Upper lobe of left lung (tissue), 6 donors: ENCODE data around the gene NSMF. TPM values are rescaled to one million over a fixed set of nuclear protein-coding genes. Genes with fewer than 3 reads are reported as not detected.
"Not testable (repeated sequence)": the region's sequence is repeated elsewhere in the genome, so short reads cannot be mapped to it uniquely, and the experiment has no call there.

Experiments
- ATAC-seq, 2 donors: fragments of 200-7000 bp; cut with Tn5 transposase; one replicate each; pipeline ENCODE4 v1.9.1; 2022; ENCODE audit warnings: mild to moderate bottlenecking in 2 of 2, moderate library complexity in 2 of 2; ENCODE audit not compliant: low FRiP score in 2 of 2
- DNase-seq, 2 donors: peaks; one replicate each; pipeline ENCODE4 v3.0.0-alpha.2; 2019 to 2020
- H3K27ac ChIP-seq, 4 donors: fragments of 200-600 bp; sonication (generic); one replicate each; pipeline ENCODE4 v1.5.1; 2016 to 2019
- H3K27me3 ChIP-seq, 4 donors: fragments of 200-600 bp; sonication (generic); one replicate each; pipeline ENCODE4 v1.5.1; 2017 to 2019
- H3K36me3 ChIP-seq, 4 donors: fragments of 200-600 bp; sonication (generic); one replicate each; pipeline ENCODE4 v1.5.1; 2016 to 2019
- H3K4me1 ChIP-seq, 4 donors: fragments of 200-600 bp; sonication (generic); one replicate each; pipeline ENCODE4 v1.5.1; 2018 to 2019
- H3K4me3 ChIP-seq, 4 donors: fragments of 200-600 bp; sonication (generic); one replicate each; pipeline ENCODE4 v1.5.1; 2017 to 2019; ENCODE audit warnings: mild to moderate bottlenecking in 2 of 4, moderate library complexity in 1 of 4
- H3K9me3 ChIP-seq, 4 donors: fragments of 200-600 bp; sonication (generic); one replicate each; pipeline ENCODE4 v1.5.1; 2018 to 2019
- EP300 ChIP-seq, 4 donors: sonication (generic); formaldehyde crosslinking; IDR thresholded peaks; one replicate each; pipeline ENCODE4 v1.5.1; 2017; ENCODE audit warnings: antibody characterized with exemption in 4 of 4, control low read depth in 2 of 4
- POLR2A ChIP-seq, 4 donors: fragments of 450-650 bp; IDR thresholded peaks; one replicate each; pipeline ENCODE4 v1.5.1; 2016 to 2017; ENCODE audit warnings: antibody characterized with exemption in 4 of 4, mild to moderate bottlenecking in 2 of 4
- POLR2AphosphoS5 ChIP-seq, 2 donors: sonication (generic); formaldehyde crosslinking; IDR thresholded peaks; one replicate each; pipeline ENCODE4 v1.5.1; 2017; ENCODE audit warnings: antibody characterized with exemption in 2 of 2
- WGBS, 2 donors: methylation state at CpG; one replicate each; pipeline ENCODE4 v1.1.5; 2017 to 2018; 5-methylcytosine and 5-hydroxymethylcytosine counted together
- total RNA-seq, 6 donors: library from RNA; depleted of rRNA in 4 of 6; stranded (reverse); fragments of >200 nt in 4 of 6; gene quantifications; one replicate each; pipeline versions ENCODE4 v1.1.0 to v1.2.1, GENCODE V29; 2016 to 2021
- TF ChIP-seq, protein P1 (sequence below), 6 experiments: fragments of 450-650 bp in 4 of 6; fragments of 200-600 bp in 2 of 6; sonication (generic) in 2 of 6; IDR thresholded peaks; one replicate each; pipeline ENCODE4 v1.5.1; 2016 to 2019; ENCODE audit warnings: antibody characterized with exemption in 6 of 6
- donor health status: DM: no; HTN: no; CAD: no; lungs with moderate emphysema.
- donor health status: DM: no; HTN: yes; CAD: no; lungs with severe emphysema.

NSMF gene
- total RNA-seq, 6 donors from 2014 or later: 20.4 to 57.6 (median 25.9) TPM

DNA sequence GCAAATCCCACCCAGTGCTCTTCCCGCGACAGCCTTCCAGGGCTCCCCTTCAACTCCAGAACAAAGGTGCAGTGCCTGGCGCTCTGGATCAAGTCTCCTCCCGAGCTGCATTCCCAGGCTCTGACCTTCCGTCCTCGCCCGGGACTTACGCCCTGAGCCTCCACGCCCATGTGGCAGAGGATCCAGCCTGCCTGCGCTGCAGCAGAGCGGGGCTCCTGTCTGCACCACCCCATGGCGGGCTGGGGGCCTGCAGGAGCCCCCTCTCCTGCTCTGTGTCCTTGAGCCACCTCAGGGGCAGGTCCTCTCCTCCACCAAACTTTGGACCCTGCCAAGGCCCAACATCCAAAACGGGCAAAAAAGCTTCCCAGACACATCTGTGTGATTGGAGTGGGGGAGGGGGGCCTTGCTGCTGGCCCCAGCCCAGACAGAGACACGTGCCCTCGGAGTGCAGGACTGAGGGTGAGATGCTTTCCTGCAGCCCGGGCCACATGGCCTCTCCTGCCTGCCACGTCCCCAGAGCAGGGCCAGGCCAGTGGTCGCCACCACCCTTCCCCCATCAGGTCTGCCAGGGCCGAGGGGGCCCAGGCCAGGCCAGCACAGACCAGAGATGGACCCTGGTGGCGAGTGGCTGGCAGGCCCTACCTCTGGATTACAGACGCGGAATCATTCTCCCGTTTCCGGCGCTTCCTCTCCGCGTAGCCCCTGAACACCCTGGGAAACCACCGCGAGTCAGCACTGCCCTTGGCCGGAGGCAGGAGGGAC lies 4.4 kb downstream of the NSMF start:
- Histone ChIP-seq H3K27ac (peak overlapping the region; percentile 65 to 83 (median 76)), H3K27me3 (no peaks in the 10 kb centered on the region), H3K4me3 (peak overlapping the region; percentile 41 to 64 (median 56)), H3K9me3 (no peaks in the 10 kb centered on the region), H3K4me1 (peaks cover 21 to 44% (median 32%) of the 10 kb centered on the region in 4 donors), H3K36me3 (peaks cover 0 to 11% (median 2%) of the 10 kb centered on the region in 4 donors)
- peak in 1 of 2 donors; percentile 79 for DNase-seq
- TF ChIP-seq POLR2A (IDR thresholded peaks at IDR 0.05) (no peak), POLR2AphosphoS5 (IDR thresholded peaks at IDR 0.05) (no peak), EP300 (IDR thresholded peaks at IDR 0.05) (no peak)
- TF ChIP-seq, protein P1, sequence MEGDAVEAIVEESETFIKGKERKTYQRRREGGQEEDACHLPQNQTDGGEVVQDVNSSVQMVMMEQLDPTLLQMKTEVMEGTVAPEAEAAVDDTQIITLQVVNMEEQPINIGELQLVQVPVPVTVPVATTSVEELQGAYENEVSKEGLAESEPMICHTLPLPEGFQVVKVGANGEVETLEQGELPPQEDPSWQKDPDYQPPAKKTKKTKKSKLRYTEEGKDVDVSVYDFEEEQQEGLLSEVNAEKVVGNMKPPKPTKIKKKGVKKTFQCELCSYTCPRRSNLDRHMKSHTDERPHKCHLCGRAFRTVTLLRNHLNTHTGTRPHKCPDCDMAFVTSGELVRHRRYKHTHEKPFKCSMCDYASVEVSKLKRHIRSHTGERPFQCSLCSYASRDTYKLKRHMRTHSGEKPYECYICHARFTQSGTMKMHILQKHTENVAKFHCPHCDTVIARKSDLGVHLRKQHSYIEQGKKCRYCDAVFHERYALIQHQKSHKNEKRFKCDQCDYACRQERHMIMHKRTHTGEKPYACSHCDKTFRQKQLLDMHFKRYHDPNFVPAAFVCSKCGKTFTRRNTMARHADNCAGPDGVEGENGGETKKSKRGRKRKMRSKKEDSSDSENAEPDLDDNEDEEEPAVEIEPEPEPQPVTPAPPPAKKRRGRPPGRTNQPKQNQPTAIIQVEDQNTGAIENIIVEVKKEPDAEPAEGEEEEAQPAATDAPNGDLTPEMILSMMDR (IDR thresholded peaks at IDR 0.05): peak in 1 of 6 experiments; percentile 8
- peak; percentile 1 to 4 for ATAC-seq
- 67 to 68% methylated on average over 7 to 27 of the region's 30 CpGs for WGBS, 2 donors

DNA sequence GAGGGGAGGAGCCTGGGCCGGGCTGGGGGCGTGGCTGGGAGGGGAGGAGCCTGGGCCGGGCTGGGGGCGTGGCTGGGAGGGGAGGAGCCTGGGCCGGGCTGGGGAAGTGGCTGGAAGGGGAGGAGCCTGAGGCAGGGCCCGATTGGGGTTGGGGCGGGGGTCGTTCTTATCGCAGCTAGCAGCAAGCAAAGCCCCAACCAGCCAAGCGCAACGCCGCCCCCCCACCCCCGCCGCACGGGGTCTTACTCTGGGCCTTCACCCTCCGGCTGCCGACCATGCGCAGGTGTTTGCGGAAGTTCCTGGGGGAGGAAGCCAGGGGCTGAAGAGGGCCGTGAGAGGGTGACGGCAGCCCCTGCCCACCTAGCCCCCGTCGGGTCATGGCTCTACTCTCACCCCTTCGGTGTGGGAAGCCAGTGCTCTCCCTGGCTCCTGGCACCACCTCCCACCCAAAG lies 5.0 kb downstream of the NSMF start:
- peak; percentile 31 to 58 for ATAC-seq
- DNase-seq: peak; percentile 64 to 93
- Histone ChIP-seq H3K27me3 (no peaks in the 10 kb centered on the region), H3K4me1 (peaks cover 17 to 38% (median 27%) of the 10 kb centered on the region in 4 donors), H3K9me3 (no peaks in the 10 kb centered on the region), H3K27ac (peak overlapping the region; percentile 65 to 83 (median 76)), H3K4me3 (peak overlapping the region; percentile 41 to 64 (median 56)), H3K36me3 (peaks cover 0 to 17% (median 6%) of the 10 kb centered on the region in 4 donors)
- 12 to 25% methylated on average over 4 to 5 of the region's 24 CpGs for WGBS, 2 donors
- no peak for TF ChIP-seq POLR2AphosphoS5 (IDR thresholded peaks at IDR 0.05)
- TF ChIP-seq POLR2A (IDR thresholded peaks at IDR 0.05): peak in 2 of 4 donors; percentile 31 to 59

DNA sequence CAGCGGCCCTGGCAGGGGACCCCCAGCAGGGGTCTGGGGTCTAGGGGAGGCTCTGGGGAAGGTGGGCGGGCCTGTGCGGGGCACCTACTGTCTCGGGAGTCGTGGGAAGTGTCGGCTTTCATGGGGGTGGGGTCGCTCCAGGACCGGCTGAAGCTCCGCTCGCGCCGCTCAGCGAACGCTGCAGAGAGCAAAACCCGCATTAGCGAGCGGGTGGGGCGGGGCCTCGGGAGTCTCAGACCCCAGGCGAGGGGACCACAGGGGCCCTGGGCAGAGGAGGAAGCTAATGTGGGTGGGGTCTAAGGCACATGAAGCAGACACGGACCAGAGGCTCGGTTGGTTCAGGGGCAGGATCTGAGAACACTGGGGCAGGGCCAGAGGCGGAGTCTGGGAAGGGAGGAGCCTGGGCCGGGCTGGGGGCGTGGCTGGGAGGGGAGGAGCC lies 5.5 kb downstream of the NSMF start:
- no peaks in the 10 kb centered on the region for H3K9me3 ChIP-seq
- DNase-seq (peak; percentile 90), ATAC-seq (peak; percentile 78 to 83)
- no peaks in the 10 kb centered on the region for H3K27me3 ChIP-seq
- H3K4me1 ChIP-seq: peaks cover 17 to 35% (median 27%) of the 10 kb centered on the region in 4 donors
- 16 to 30% methylated on average over 8 to 21 of the region's 25 CpGs for WGBS, 2 donors
- peak overlapping the region in 3 of 4 donors; percentile 45 to 64 (median 64) for H3K4me3 ChIP-seq
- TF ChIP-seq POLR2A (IDR thresholded peaks at IDR 0.05): no peak
- H3K27ac ChIP-seq: peak overlapping the region in 1 of 4 donors; percentile 26
- peaks cover 0 to 22% (median 9%) of the 10 kb centered on the region in 4 donors for H3K36me3 ChIP-seq

DNA sequence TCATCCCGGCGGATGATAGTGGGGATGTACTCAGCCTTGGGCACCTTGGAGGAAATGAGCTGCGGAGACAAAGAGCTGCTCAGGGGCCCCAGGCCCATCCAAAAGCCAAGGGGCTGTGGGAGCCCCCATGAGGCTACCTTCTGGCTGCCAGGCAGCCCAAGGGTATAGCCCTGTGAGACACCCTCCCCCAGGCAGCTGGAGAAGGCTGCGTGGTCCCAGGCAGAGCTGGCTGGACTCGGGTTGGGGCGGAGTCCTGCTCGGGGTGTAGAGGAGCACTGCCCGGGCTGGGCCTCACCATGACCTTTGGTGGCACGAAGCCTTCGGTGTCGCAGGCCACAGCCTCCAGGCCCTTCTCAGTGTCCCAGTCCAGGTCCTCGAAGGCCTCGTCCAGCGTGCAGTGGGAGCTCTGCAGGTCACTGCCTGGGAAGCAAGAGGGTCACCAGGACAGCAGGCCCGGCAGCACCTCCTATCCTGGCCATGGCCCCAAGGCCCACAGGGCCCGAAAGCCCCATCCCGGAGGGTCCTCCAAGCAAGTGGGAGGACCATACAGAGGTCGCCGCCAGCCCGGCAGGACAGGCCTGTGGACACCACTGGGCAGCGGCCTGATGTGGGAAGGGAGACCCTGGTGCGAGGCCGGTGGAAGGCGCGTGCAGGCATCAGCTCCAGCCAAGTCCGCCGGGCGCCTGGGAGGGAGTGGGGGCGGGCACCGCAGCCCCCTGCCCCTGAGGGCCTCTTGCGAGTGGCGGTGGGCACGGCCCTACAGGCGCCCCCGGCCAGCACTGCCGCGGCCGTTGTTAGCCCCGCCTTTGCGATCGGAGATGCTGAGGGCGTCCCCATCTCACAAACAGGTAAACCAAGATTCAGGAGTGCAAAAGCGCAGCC lies 6.1 kb downstream of the NSMF start:
- Histone ChIP-seq H3K27ac (peak overlapping the region in 1 of 4 donors; percentile 26), H3K9me3 (no peaks in the 10 kb centered on the region), H3K36me3 (peaks cover 0 to 23% (median 10%) of the 10 kb centered on the region in 4 donors), H3K27me3 (no peaks in the 10 kb centered on the region), H3K4me3 (peak overlapping the region in 3 of 4 donors; percentile 45 to 64 (median 64)), H3K4me1 (peaks cover 11 to 28% (median 20%) of the 10 kb centered on the region in 4 donors)
- DNase-seq (peak in 1 of 2 donors; percentile 89), ATAC-seq (peak in 1 of 2 donors; percentile 1)
- WGBS, 2 donors: 80 to 98% methylated on average over 6 to 18 of the region's 43 CpGs
- no peak for TF ChIP-seq POLR2A (IDR thresholded peaks at IDR 0.05)
- TF ChIP-seq POLR2AphosphoS5 (IDR thresholded peaks at IDR 0.05): no peak
- TF ChIP-seq, protein P1 (IDR thresholded peaks at IDR 0.05): no peak
- TF ChIP-seq EP300 (IDR thresholded peaks at IDR 0.05): no peak

DNA sequence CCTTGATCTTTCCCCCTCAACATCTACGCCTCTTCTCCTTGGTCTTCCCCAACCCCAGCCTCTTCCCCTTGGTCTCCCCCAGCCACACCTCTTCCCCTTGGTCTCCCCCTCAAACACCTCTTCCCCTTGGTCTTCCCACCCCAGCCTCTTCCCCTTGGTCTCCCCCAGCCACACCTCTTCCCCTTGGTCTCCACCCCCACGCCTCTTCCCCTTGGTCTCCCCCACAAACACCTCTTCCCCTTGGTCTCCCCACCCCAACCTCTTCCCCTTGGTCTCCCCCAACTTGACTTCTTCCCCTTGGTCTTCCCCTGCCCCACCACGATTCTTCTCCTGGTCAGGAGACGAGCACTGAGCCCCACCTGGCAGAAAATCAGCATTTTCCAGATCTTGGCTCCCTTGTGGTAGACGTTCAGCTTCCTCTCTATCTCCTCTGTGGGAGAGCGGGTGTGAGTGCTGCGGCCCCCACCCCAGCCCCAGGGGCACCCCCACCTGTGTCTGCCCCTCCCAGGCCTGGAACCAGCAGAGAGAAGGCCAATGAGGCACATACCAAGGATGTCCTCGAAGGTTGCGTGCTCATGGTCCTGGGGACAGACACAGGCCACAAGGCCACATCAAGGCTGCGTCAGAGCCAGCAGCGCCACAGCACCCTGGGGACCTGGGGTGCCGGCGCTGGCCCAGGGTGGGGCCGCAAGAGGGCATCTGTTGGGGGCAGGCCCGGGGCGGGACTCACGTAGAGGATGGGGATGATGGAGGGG lies 7.0 kb downstream of the NSMF start:
- H3K27ac ChIP-seq: no peak overlapping the region
- no peak overlapping the region for H3K4me3 ChIP-seq
- H3K36me3 ChIP-seq: peaks cover 0 to 23% (median 10%) of the 10 kb centered on the region in 4 donors
- H3K27me3 ChIP-seq: no peaks in the 10 kb centered on the region
- DNase-seq (peak in 1 of 2 donors; percentile 82), ATAC-seq (no peak)
- TF ChIP-seq EP300 (IDR thresholded peaks at IDR 0.05) (no peak), POLR2AphosphoS5 (IDR thresholded peaks at IDR 0.05) (no peak), POLR2A (IDR thresholded peaks at IDR 0.05) (no peak)
- TF ChIP-seq, protein P1 (IDR thresholded peaks at IDR 0.05): no peak
- whole genome bisulfite sequencing, 2 donors: 84 to 87% methylated on average over 12 to 16 of the region's 17 CpGs
- peaks cover 10 to 22% (median 19%) of the 10 kb centered on the region in 4 donors for H3K4me1 ChIP-seq
- H3K9me3 ChIP-seq: no peaks in the 10 kb centered on the region

DNA sequence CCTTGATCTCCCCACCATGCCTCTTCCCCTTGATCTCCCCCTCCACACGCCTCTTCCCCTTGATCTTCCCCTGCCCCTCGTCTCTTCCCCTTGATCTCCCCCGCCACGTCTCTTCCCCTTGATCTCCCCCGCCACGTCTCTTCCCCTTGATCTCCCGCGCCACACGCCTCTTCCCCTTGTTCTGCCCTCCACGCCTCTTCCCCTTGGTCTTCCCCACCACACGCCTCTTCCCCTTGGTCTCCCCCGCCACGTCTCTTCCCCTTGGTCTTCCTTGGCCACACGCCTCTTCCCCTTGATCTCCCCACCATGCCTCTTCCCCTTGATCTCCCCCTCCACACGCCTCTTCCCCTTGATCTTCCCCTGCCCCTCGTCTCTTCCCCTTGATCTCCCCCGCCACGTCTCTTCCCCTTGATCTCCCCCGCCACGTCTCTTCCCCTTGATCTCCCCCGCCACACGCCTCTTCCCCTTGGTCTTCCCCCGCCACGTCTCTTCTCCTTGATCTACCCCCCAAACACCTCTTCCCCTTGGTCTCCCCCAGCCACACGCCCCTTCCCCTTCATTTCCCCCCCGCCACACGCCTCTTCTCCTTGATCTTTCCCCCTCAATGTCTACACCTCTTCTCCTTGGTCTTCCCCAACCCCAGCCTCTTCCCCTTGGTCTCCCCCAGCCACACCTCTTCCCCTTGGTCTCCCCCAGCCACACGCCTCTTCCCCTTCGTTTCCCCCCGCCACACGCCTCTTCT lies 7.7 kb downstream of the NSMF start:
- H3K27ac ChIP-seq, DNase-seq, H3K9me3 ChIP-seq, ATAC-seq, H3K4me3 ChIP-seq, H3K27me3 ChIP-seq: not testable (repeated sequence)
- WGBS, 2 donors: 60 to 76% methylated on average over 1 to 17 of the region's 31 CpGs
- peaks cover 10 to 22% (median 19%) of the 10 kb centered on the region in 4 donors for H3K4me1 ChIP-seq
- H3K36me3 ChIP-seq: peaks cover 0 to 23% (median 10%) of the 10 kb centered on the region in 4 donors

DNA sequence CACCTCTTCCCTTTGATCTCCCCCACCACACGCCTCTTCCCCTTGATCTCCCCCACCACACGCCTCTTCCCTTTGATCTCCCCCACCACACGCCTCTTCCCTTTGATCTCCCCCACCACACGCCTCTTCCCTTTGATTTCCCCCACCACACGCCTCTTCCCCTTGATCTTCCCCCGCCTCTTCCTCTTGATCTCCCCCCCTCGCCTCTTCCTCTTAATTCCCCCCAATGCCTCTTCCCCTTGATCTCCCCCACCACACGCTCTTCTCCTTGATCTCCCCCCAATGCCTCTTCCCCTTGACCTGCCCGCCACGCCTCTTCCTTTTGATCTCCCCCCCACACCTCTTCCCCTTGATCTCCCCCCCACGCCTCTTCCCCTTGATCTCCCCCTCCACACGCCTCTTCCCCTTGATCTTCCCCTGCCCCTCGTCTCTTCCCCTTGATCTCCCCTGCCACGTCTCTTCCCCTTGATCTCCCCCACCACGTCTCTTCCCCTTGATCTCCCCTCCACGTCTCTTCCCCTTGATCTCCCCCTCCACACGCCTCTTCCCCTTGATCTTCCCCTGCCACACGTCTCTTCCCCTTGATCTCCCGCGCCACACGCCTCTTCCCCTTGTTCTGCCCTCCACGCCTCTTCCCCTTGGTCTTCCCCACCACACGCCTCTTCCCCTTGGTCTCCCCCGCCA lies 8.5 kb downstream of the NSMF start:
- not testable (repeated sequence) for ATAC-seq, DNase-seq, H3K9me3 ChIP-seq, H3K27ac ChIP-seq, H3K27me3 ChIP-seq, H3K4me3 ChIP-seq
- WGBS, 2 donors: 83% methylated on average over 22 of the region's 24 CpGs; no CpG with 5 or more reads in 1 of the 2 donors
- Histone ChIP-seq H3K4me1 (peaks cover 10 to 22% (median 19%) of the 10 kb centered on the region in 4 donors), H3K36me3 (peaks cover 0 to 23% (median 10%) of the 10 kb centered on the region in 4 donors)
